Colon (tissue), 2 donors: Measurements from ENCODE around the gene BCL11A.

Experiments
- FAIRE-seq: peaks from 2 replicates; lab custom pipeline; 2012; peaks lifted over from hg19 to GRCh38; lab: Jason Lieb, UNC
- donor health status: control.
- donor health status: control.

Gene BCL11A

GRCh38 chr2:60553495-60554073 lies at the start of gene BCL11A:
Gene BCL11A, minus strand, starts transcription at chr2:60553654. Its CDS starts 384 bp downstream, at chr2:60553270.
- FAIRE-seq: no peak

- no peak for FAIRE-seq
These were observed 49.5 kb upstream of the BCL11A start for GRCh38 chr2:60602828-60603532.

GRCh38 chr2:60602388-60602787 lies 48.9 kb upstream of the BCL11A start:
- FAIRE-seq: no peak

- no peak for FAIRE-seq
These were observed 44.8 kb upstream of the BCL11A start for GRCh38 chr2:60598271-60598670.

GRCh38 chr2:60597346-60597745 lies 43.9 kb upstream of the BCL11A start:
- FAIRE-seq: no peak

- FAIRE-seq: no peak
These were observed 43.0 kb upstream of the BCL11A start for GRCh38 chr2:60596411-60596810.

GRCh38 chr2:60595953-60596352 lies 42.5 kb upstream of the BCL11A start:
- no peak for FAIRE-seq

GRCh38 chr2:60589104-60589503 lies 35.6 kb upstream of the BCL11A start:
- FAIRE-seq: no peak

GRCh38 chr2:60586081-60586480 lies 32.6 kb upstream of the BCL11A start:
- no peak for FAIRE-seq

- FAIRE-seq: no peak
These were observed 31.8 kb upstream of the BCL11A start for GRCh38 chr2:60585276-60585675.

GRCh38 chr2:60583604-60584003 lies 30.1 kb upstream of the BCL11A start:
- no peak for FAIRE-seq

- FAIRE-seq: no peak
These were observed 28.2 kb upstream of the BCL11A start for GRCh38 chr2:60581433-60582282.

- no peak for FAIRE-seq
These were observed 24.3 kb upstream of the BCL11A start for GRCh38 chr2:60577682-60578283.

- no peak for FAIRE-seq
These were observed 19.8 kb upstream of the BCL11A start for GRCh38 chr2:60573251-60573650.

- no peak for FAIRE-seq
These were observed 16.8 kb upstream of the BCL11A start for GRCh38 chr2:60570251-60570650.

- no peak for FAIRE-seq
These were observed 16.2 kb upstream of the BCL11A start for GRCh38 chr2:60569680-60570111.

GRCh38 chr2:60567919-60568768 lies 14.7 kb upstream of the BCL11A start:
- no peak for FAIRE-seq

GRCh38 chr2:60567096-60567495 lies 13.6 kb upstream of the BCL11A start:
- FAIRE-seq: no peak

GRCh38 chr2:60565472-60565871 lies 12.0 kb upstream of the BCL11A start:
- no peak for FAIRE-seq

- no peak for FAIRE-seq
These were observed 7.5 kb upstream of the BCL11A start for GRCh38 chr2:60560734-60561644.

- no peak for FAIRE-seq
These were observed 6.4 kb upstream of the BCL11A start for GRCh38 chr2:60559880-60560279.
